Measurements from ENCODE around the gene CGB7. TPM values are rescaled to one million over a fixed set of nuclear protein-coding genes. Genes with fewer than 3 reads are reported as not detected.
"Not testable (repeated sequence)": the region's sequence is repeated elsewhere in the genome, so short reads cannot be mapped to it uniquely, and the experiment has no call there.

CGB7 gene
- total RNA-seq, 1 donor = 0.09 TPM

GRCh38 chr19:49056101-49056901 lies 1.2 kb downstream of the CGB7 start:
- peak; percentile 33 for DNase-seq (ENCODE audit: low read depth)
- H3K4me3 ChIP-seq (ENCODE audit: low read depth, low read length) = peak overlapping the region; percentile 66
- TF ChIP-seq CTCF (IDR thresholded peaks at IDR 0.05; ENCODE audit: insufficient read depth, low read length) = peak; percentile 31

GRCh38 chr19:49050376-49051033 lies 7.0 kb downstream of the CGB7 start:
- not testable (repeated sequence) for H3K4me3 ChIP-seq (ENCODE audit: low read depth, low read length)
- peak; percentile 44 for DNase-seq (ENCODE audit: low read depth)

- not testable (repeated sequence) for DNase-seq (ENCODE audit: low read depth); H3K4me3 ChIP-seq (ENCODE audit: low read depth, low read length)
Observed at GRCh38 chr19:49049834-49050233, 7.7 kb downstream of the CGB7 start.

GRCh38 chr19:49049011-49049410 lies 8.5 kb downstream of the CGB7 start, which contains the start of gene CGB8:
Gene CGB8 (minus strand): TSS chr19:49049111. CDS start chr19:49048739, 372 bp downstream.
- H3K4me3 ChIP-seq (ENCODE audit: low read depth, low read length); DNase-seq (ENCODE audit: low read depth): not testable (repeated sequence)

- not testable (repeated sequence) for DNase-seq (ENCODE audit: low read depth); H3K4me3 ChIP-seq (ENCODE audit: low read depth, low read length)
Observed at GRCh38 chr19:49043548-49043947, 14.0 kb downstream of the CGB7 start, which contains the start of gene CGB5. Gene CGB5 (plus strand): TSS chr19:49043848. CDS start chr19:49044210, 362 bp downstream.

GRCh38 chr19:49042666-49043065 lies 14.9 kb downstream of the CGB7 start:
- not testable (repeated sequence) for H3K4me3 ChIP-seq (ENCODE audit: low read depth, low read length); DNase-seq (ENCODE audit: low read depth)

GRCh38 chr19:49042177-49042576 lies 15.4 kb downstream of the CGB7 start:
- no peak for TF ChIP-seq CTCF (IDR thresholded peaks at IDR 0.05; ENCODE audit: insufficient read depth, low read length)
- H3K4me3 ChIP-seq (ENCODE audit: low read depth, low read length) = no peak overlapping the region
- DNase-seq (ENCODE audit: low read depth) = no peak

- DNase-seq (ENCODE audit: low read depth); H3K4me3 ChIP-seq (ENCODE audit: low read depth, low read length): not testable (repeated sequence)
Observed at GRCh38 chr19:49039736-49040135, 17.8 kb downstream of the CGB7 start.

GRCh38 chr19:49038557-49039276 lies 18.8 kb downstream of the CGB7 start:
- DNase-seq (ENCODE audit: low read depth) = peak; percentile 42
- not testable (repeated sequence) for H3K4me3 ChIP-seq (ENCODE audit: low read depth, low read length)

- H3K4me3 ChIP-seq (ENCODE audit: low read depth, low read length); DNase-seq (ENCODE audit: low read depth): not testable (repeated sequence)
Observed at GRCh38 chr19:49038111-49038510, 19.4 kb downstream of the CGB7 start.

- peak; percentile 52 for TF ChIP-seq CTCF (IDR thresholded peaks at IDR 0.05; ENCODE audit: insufficient read depth, low read length)
- not testable (repeated sequence) for H3K4me3 ChIP-seq (ENCODE audit: low read depth, low read length)
Observed at GRCh38 chr19:49036815-49037214, 20.7 kb downstream of the CGB7 start, which contains the start of gene CGB1. Gene CGB1 (minus strand): TSS chr19:49036895. CDS start chr19:49036711, 184 bp downstream.

More at GRCh38 chr19:49036815-49037214, 20.7 kb downstream of the CGB7 start, which contains the start of gene CGB1:
- not testable (repeated sequence) for DNase-seq (ENCODE audit: low read depth)

Measured in fibroblast of the aortic adventitia (primary cell).